ENCODE results near the gene SVIL. TPM values are rescaled to one million over a fixed set of nuclear protein-coding genes. Genes with fewer than 3 reads are reported as not detected.
A peak's percentile ranks its signal among the peaks of the same experiment; 100 is the strongest.
"Not testable (repeated sequence)": the region's sequence is repeated elsewhere in the genome, so short reads cannot be mapped to it uniquely, and the experiment has no call there.

SVIL gene
- total RNA-seq, 1 experiment from 2014 or later: 5.7 TPM

GRCh38 chr10:29541422-29542210 is 93.2 kb downstream of the SVIL start:
- no peak for DNase-seq (ENCODE audit: low spot score)

GRCh38 chr10:29540016-29540415 is 94.8 kb downstream of the SVIL start:
- DNase-seq (ENCODE audit: low spot score): no peak

- DNase-seq (ENCODE audit: low spot score): no peak
Observed at GRCh38 chr10:29539412-29539811, 95.4 kb downstream of the SVIL start.

GRCh38 chr10:29537799-29538198 is 97.0 kb downstream of the SVIL start:
- DNase-seq (ENCODE audit: low spot score): no peak

- not testable (repeated sequence) for DNase-seq (ENCODE audit: low spot score)
Observed at GRCh38 chr10:29536691-29537090, 98.1 kb downstream of the SVIL start.

- DNase-seq (ENCODE audit: low spot score): peak; percentile 47
Observed at GRCh38 chr10:29535778-29536453, 98.9 kb downstream of the SVIL start.

GRCh38 chr10:29535012-29535777 is 99.6 kb downstream of the SVIL start:
- DNase-seq (ENCODE audit: low spot score): peak; percentile 96

- no peak for DNase-seq (ENCODE audit: low spot score)
Observed at GRCh38 chr10:29534590-29534989, 100.2 kb downstream of the SVIL start.

GRCh38 chr10:29533696-29534285 is 101.0 kb downstream of the SVIL start:
- peak; percentile 47 for DNase-seq (ENCODE audit: low spot score)

- no peak for DNase-seq (ENCODE audit: low spot score)
Observed at GRCh38 chr10:29533046-29533445, 101.7 kb downstream of the SVIL start.

GRCh38 chr10:29532256-29532878 is 102.4 kb downstream of the SVIL start:
- no peak for DNase-seq (ENCODE audit: low spot score)

- no peak for DNase-seq (ENCODE audit: low spot score)
Observed at GRCh38 chr10:29530112-29530976, 104.4 kb downstream of the SVIL start.

GRCh38 chr10:29529146-29529545 is 105.6 kb downstream of the SVIL start:
- no peak for DNase-seq (ENCODE audit: low spot score)

- no peak for DNase-seq (ENCODE audit: low spot score)
Observed at GRCh38 chr10:29525762-29526161, 109.0 kb downstream of the SVIL start.

GRCh38 chr10:29524720-29525119 is 110.1 kb downstream of the SVIL start:
- DNase-seq (ENCODE audit: low spot score): no peak

GRCh38 chr10:29524294-29524693 is 110.5 kb downstream of the SVIL start:
- DNase-seq (ENCODE audit: low spot score): no peak

GRCh38 chr10:29522918-29523317 is 111.9 kb downstream of the SVIL start:
- no peak for DNase-seq (ENCODE audit: low spot score)

GRCh38 chr10:29522061-29522855 is 112.5 kb downstream of the SVIL start:
- no peak for DNase-seq (ENCODE audit: low spot score)

GRCh38 chr10:29519659-29520058 is 115.1 kb downstream of the SVIL start:
- DNase-seq (ENCODE audit: low spot score): no peak
